Activated CD4-positive, alpha-beta T cell treated with anti-CD3 and anti-CD28 coated beads for 36 hours (primary cell): ENCODE results near the gene PCLO. TPM values are rescaled to one million over a fixed set of nuclear protein-coding genes. Genes with fewer than 3 reads are reported as not detected.

ENCODE experiments used
- ATAC-seq: fragments of 200-7000 bp; cut with Tn5 transposase; one replicate; pipeline ENCODE4 v1.10.0; 2021; ENCODE audit warnings: mild to moderate bottlenecking, moderate library complexity
- CTCF ChIA-PET: fragments of 350-600 bp; sonication (Branson Sonifier 250); formaldehyde crosslinking; loops from one replicate; lab custom pipeline; 2021; ENCODE audit warnings: antibody characterized with exemption; lab: Charles Lee
- POLR2A ChIA-PET: fragments of 350-600 bp; sonication (Branson Sonifier 250); formaldehyde crosslinking; loops from one replicate; lab custom pipeline; 2021; ENCODE audit warnings: antibody characterized with exemption, inconsistent platforms; lab: Charles Lee
- DNase-seq: peaks from one replicate; pipeline ENCODE4 v3.0.0-alpha.2; 2020
- H3K27ac Mint-ChIP-seq: one replicate; pipeline ENCODE4 v1.8.0; 2021; ENCODE audit warnings: mixed read lengths
- H3K27me3 Mint-ChIP-seq: one replicate; pipeline ENCODE4 v1.8.0; 2021; ENCODE audit warnings: mixed read lengths
- H3K36me3 Mint-ChIP-seq: one replicate; pipeline ENCODE4 v1.8.0; 2021; ENCODE audit warnings: low read depth, mixed read lengths
- H3K4me1 Mint-ChIP-seq: one replicate; pipeline ENCODE4 v1.8.0; 2021; ENCODE audit warnings: mixed read lengths
- H3K4me3 Mint-ChIP-seq: one replicate; pipeline ENCODE4 v1.8.0; 2021; ENCODE audit warnings: mild to moderate bottlenecking, moderate library complexity, mixed read lengths
- H3K9me3 Mint-ChIP-seq: one replicate; pipeline ENCODE4 v1.8.0; 2021; ENCODE audit warnings: low read depth, mixed read lengths
- intact Hi-C, 2 experiments: fragments of 100-400 bp; cut with DNase I in 1 of 2; cut with micrococcal nuclease in 1 of 2; formaldehyde crosslinking; loops; one replicate each; pipeline versions ENCODE4 v1.14.2 to v1.15.1; 2022 to 2024; cut with DNase I, micrococcal nuclease
- total RNA-seq, 2 experiments: library from RNA; stranded (reverse); gene quantifications; one replicate each; pipeline ENCODE4 v1.2.3, GENCODE V29; 2021

The PCLO gene
- total RNA-seq, 2 experiments from 2014 or later: under 0.01 TPM; not detected in 1

DNA sequence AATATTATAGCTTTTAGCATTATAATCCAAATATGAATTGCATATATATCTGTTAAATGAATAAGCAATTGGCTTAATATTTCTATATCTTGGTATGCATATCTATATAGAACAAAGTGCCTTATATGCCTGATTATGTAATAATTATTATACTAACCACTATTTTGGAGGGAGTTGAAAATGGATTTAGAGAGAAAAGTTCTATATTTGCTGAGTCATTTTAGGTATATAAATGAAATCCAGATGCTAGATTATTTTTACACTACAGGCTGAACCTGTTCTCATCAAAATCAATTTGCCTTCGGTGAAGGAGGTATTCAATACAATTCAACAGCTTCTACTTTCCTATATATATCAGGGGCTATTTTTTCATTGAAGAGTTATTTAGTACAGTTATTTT lies 276.4 kb downstream of the PCLO start:
- Mint-ChIP-seq H3K36me3 (no peaks in the 10 kb centered on the region), H3K9me3 (no peaks in the 10 kb centered on the region), H3K4me1 (no peaks in the 10 kb centered on the region), H3K27me3 (no peaks in the 10 kb centered on the region), H3K27ac (no peak overlapping the region), H3K4me3 (no peak overlapping the region)
- CTCF ChIA-PET: no interaction called here
- POLR2A ChIA-PET: no interaction called here
- intact Hi-C loops: no loop called here
- DNase-seq (no peak), ATAC-seq (no peak)

DNA sequence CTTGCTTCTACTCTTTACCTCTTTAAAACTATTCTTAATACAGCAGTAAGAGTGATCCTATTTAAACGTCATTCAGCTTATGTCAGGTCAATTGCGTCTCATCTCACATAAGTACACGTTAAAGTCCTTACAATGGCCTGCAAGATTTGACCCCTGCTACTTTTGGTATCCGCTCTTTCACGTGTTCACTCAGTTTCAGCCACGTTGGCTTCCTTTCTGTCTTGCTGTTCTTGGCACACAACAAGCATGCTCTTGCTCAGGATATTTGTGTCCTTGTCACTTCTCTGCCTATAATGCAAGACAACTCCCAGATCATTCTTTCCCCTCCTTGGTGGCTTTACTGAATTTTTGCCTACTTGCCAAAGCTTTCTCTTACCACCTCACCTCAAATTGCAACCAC lies 296.8 kb downstream of the PCLO start:
- DNase-seq (no peak), ATAC-seq (no peak)
- Mint-ChIP-seq H3K9me3 (peaks cover 9% of the 10 kb centered on the region), H3K4me3 (no peak overlapping the region), H3K27ac (no peak overlapping the region), H3K27me3 (no peaks in the 10 kb centered on the region), H3K4me1 (no peaks in the 10 kb centered on the region), H3K36me3 (no peaks in the 10 kb centered on the region)
- POLR2A ChIA-PET: no interaction called here
- intact Hi-C loops: no loop called here
- CTCF ChIA-PET: no interaction called here

DNA sequence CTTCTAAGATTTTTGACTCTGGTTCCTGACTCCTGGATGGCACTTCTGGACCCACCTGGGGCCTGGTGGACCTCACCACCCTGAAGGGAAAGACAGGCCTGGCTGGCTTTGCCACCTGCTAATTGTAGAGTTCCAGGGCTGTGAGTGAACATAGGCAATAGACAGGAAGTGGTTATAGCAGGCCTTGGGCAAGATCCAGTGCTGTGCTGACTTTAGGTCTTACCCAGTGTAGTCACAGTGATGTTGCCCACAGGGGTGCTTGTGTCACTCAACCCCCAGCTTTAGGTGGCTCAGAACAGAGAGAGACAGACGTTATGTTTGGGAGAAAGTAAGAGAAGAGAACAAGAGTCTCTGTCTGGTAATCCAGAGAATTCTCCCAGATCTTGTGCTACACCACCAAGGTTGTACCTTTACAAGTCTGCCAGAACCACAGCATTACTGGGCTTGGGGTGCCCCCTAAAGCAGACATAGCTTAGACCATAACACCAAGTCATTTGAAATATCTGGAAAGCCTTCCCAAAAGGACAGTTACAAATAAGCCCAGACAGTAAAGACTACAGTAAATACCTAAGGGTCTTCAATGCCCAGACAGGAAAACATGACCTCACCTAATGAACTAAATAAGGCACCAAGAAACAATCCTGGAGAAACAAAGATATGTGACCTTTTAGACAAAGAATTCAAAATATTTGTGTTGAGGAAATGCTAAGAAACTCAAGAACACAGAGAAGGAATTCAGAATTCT lies 303.4 kb downstream of the PCLO start:
- CTCF ChIA-PET: interaction anchor here (0.7 kb wide), 1 partner anchor 39 kb away, joined by 3 read pairs; no protein-coding TSS in a partner anchor
- no peak overlapping the region for H3K27ac Mint-ChIP-seq
- intact Hi-C loops: no loop called here
- DNase-seq (no peak), ATAC-seq (no peak)
- no peaks in the 10 kb centered on the region for H3K36me3 Mint-ChIP-seq
- H3K27me3 Mint-ChIP-seq: no peaks in the 10 kb centered on the region
- POLR2A ChIA-PET: no interaction called here
- H3K4me1 Mint-ChIP-seq: no peaks in the 10 kb centered on the region
- H3K4me3 Mint-ChIP-seq: no peak overlapping the region
- peaks cover 4% of the 10 kb centered on the region for H3K9me3 Mint-ChIP-seq

- H3K27ac Mint-ChIP-seq: no peak overlapping the region
- H3K9me3 Mint-ChIP-seq: no peaks in the 10 kb centered on the region
- intact Hi-C loops: no loop called here
- ChIA-PET CTCF (no interaction called here), POLR2A (no interaction called here)
- no peaks in the 10 kb centered on the region for H3K27me3 Mint-ChIP-seq
- DNase-seq: no peak
- H3K4me1 Mint-ChIP-seq: no peaks in the 10 kb centered on the region
- no peaks in the 10 kb centered on the region for H3K36me3 Mint-ChIP-seq
- H3K4me3 Mint-ChIP-seq: no peak overlapping the region
- no peak for ATAC-seq
Measured at GRCh38 chr7:82851121-82851520, 311.6 kb downstream of the PCLO start.

GRCh38 chr7:82841828-82842227 lies 320.9 kb downstream of the PCLO start:
- intact Hi-C loops: no loop called here
- Mint-ChIP-seq H3K4me1 (no peaks in the 10 kb centered on the region), H3K9me3 (peaks cover 2% of the 10 kb centered on the region), H3K27ac (no peak overlapping the region), H3K27me3 (no peaks in the 10 kb centered on the region), H3K36me3 (no peaks in the 10 kb centered on the region), H3K4me3 (no peak overlapping the region)
- ATAC-seq (no peak), DNase-seq (no peak)
- POLR2A ChIA-PET: no interaction called here
- CTCF ChIA-PET: no interaction called here

DNA sequence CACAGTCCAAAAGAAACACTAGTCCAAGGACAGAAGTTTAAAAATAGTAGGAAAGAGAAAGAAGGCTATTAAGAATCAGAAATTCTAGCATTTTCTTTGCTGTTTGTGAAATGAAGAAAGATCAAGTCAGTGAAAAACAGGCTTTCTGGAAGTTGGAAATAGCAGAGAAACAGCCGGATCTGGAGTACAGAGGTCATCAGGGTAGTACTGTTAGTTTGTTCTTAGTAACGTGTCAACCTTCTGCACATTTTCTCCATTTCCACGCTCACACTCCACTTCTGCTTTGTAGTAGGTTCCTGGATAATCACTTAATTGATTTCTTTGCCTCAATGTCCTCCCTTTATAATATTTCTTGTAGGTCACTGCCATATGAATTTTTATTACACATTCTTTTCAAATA lies 322.6 kb downstream of the PCLO start:
- no peak for DNase-seq
- H3K36me3 Mint-ChIP-seq: no peaks in the 10 kb centered on the region
- H3K9me3 Mint-ChIP-seq: peaks cover 2% of the 10 kb centered on the region

DNA sequence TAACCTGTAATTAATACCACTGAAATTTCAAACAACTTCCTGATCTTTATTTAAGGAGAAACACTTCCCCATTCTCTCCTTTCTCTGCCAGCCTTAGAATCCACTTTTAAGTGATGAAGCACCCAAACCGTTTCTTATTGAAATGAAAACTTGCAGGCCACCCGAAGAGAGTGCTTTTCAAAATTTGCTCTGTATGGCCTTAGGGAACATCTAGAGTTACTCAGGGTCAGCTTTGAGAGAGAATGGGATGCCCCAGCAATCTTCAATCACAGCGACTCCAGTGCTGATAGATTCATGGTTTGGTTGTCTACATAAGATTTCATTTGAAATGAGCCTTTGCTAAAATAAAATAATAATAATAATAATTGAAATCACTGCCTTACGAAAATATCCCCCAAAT lies 323.1 kb downstream of the PCLO start:
- CTCF ChIA-PET: no interaction called here

More for the DNA sequence above, 322.6 kb downstream of the PCLO start:
- POLR2A ChIA-PET: no interaction called here
- Mint-ChIP-seq H3K4me1 (no peaks in the 10 kb centered on the region), H3K27ac (no peak overlapping the region), H3K4me3 (no peak overlapping the region), H3K27me3 (no peaks in the 10 kb centered on the region)
- CTCF ChIA-PET: no interaction called here
- intact Hi-C loops: no loop called here
- ATAC-seq: no peak

DNA sequence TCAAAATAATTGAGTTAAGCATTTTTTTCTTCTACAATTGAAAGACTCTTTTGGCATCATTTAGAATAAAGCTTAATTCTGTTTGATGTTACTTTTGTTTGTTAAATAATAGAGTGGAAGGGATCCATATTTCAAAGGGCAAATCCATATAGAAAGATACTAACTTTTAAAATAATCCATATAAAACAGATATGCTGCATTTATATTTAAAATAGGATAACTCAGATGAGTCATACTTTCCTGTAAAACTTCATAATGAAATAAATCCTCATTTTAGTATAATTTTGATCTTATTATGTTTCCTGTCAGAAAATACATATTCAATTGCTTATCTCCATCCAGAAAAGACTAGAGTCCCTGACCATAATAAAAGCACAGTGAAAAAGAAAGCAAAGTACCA lies 323.6 kb downstream of the PCLO start:
- ChIA-PET CTCF (no interaction called here), POLR2A (interaction anchor here (0.7 kb wide), 1 partner anchor 582 kb away, joined by 3 read pairs; no protein-coding TSS in a partner anchor)
- Mint-ChIP-seq H3K4me1 (no peaks in the 10 kb centered on the region), H3K36me3 (no peaks in the 10 kb centered on the region), H3K4me3 (no peak overlapping the region), H3K9me3 (peaks cover 2% of the 10 kb centered on the region), H3K27me3 (no peaks in the 10 kb centered on the region), H3K27ac (no peak overlapping the region)
- DNase-seq: no peak
- ATAC-seq: no peak
- intact Hi-C loops: no loop called here

More for the DNA sequence above, 323.1 kb downstream of the PCLO start:
- peaks cover 2% of the 10 kb centered on the region for H3K9me3 Mint-ChIP-seq
- H3K27ac Mint-ChIP-seq: no peak overlapping the region
- intact Hi-C loops: no loop called here
- no peaks in the 10 kb centered on the region for H3K27me3 Mint-ChIP-seq
- POLR2A ChIA-PET: no interaction called here
- ATAC-seq: no peak
- no peaks in the 10 kb centered on the region for H3K36me3 Mint-ChIP-seq
- no peaks in the 10 kb centered on the region for H3K4me1 Mint-ChIP-seq
- DNase-seq: no peak
- no peak overlapping the region for H3K4me3 Mint-ChIP-seq

DNA sequence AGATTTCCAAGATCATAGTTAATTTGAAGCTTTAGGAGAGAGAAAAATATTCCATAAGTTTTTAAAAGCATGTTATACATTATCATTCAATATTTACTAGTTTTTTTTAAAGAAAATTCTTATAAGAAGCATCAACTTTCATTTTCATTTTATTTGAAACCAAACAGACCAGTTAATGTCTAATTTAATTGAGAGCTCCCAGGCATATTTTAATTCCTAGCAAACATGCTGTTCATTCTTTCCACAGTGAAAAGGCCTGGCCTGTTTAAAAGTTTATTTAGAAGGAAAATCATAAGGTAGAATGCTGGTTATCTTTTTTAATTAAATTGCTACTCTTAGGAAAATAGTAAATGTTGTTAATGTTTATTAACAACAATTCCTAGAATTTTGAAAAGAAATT lies 324.4 kb downstream of the PCLO start:
- CTCF ChIA-PET: no interaction called here
- POLR2A ChIA-PET: interaction anchor here (0.7 kb wide), 1 partner anchor 583 kb away, joined by 3 read pairs; no protein-coding TSS in a partner anchor

DNA sequence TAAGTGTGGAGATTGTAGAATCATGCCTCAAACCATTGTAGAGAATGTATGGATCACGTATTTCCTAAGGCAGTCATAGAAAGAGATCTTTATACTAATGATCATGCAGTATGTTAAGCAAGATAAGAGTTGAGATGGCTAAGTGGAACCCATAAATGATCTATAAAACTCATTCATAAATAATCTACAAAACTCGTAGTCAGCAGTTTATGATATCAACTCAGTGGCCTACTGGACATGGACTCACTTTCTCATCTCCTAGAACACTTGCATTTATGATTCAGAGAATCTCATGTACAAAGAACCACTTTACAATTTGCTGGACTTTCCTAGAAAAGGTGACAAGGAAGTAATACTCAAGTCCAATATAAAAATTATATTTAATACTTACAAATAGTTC lies 339.6 kb downstream of the PCLO start:
- no peaks in the 10 kb centered on the region for H3K36me3 Mint-ChIP-seq
- ChIA-PET CTCF (interaction anchor here (1.2 kb wide), 1 partner anchor 12 kb away, joined by 3 read pairs; no protein-coding TSS in a partner anchor), POLR2A (no interaction called here)
- ATAC-seq (no peak), DNase-seq (no peak)
- H3K27ac Mint-ChIP-seq: no peak overlapping the region
- peaks cover 3% of the 10 kb centered on the region for H3K9me3 Mint-ChIP-seq
- H3K4me3 Mint-ChIP-seq: no peak overlapping the region
- H3K27me3 Mint-ChIP-seq: no peaks in the 10 kb centered on the region
- intact Hi-C loops: no loop called here
- no peaks in the 10 kb centered on the region for H3K4me1 Mint-ChIP-seq

More for the DNA sequence above, 324.4 kb downstream of the PCLO start:
- Mint-ChIP-seq H3K4me1 (no peaks in the 10 kb centered on the region), H3K27ac (no peak overlapping the region), H3K9me3 (peaks cover 2% of the 10 kb centered on the region), H3K4me3 (no peak overlapping the region), H3K36me3 (no peaks in the 10 kb centered on the region), H3K27me3 (no peaks in the 10 kb centered on the region)
- intact Hi-C loops: no loop called here
- ATAC-seq (no peak), DNase-seq (no peak)

DNA sequence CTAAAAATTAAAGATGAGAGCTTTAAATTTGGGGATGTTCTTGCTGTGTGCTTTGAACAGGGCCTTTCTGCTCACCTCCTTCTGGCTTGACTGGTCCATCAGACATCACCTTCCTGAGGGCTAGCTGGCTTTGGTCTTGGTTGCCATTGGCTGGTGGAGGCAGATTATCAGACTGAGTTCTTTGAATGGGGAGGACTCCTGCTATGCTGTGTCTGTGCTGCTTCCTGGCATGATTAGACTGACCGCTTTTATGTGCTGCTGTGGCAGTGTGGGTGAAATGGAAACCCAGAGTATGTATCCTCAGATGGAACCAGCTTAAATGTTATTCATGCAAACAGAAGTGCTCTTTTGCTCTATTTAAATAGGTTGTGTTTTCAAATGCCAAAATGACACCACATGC lies 341.6 kb downstream of the PCLO start:
- no peak for DNase-seq
- POLR2A ChIA-PET: no interaction called here
- H3K36me3 Mint-ChIP-seq: no peaks in the 10 kb centered on the region
- H3K4me3 Mint-ChIP-seq: no peak overlapping the region
- H3K27me3 Mint-ChIP-seq: no peaks in the 10 kb centered on the region
- no peak overlapping the region for H3K27ac Mint-ChIP-seq
- CTCF ChIA-PET: no interaction called here
- no peak for ATAC-seq
- H3K9me3 Mint-ChIP-seq: peaks cover 3% of the 10 kb centered on the region
- intact Hi-C loops: no loop called here
- H3K4me1 Mint-ChIP-seq: no peaks in the 10 kb centered on the region

DNA sequence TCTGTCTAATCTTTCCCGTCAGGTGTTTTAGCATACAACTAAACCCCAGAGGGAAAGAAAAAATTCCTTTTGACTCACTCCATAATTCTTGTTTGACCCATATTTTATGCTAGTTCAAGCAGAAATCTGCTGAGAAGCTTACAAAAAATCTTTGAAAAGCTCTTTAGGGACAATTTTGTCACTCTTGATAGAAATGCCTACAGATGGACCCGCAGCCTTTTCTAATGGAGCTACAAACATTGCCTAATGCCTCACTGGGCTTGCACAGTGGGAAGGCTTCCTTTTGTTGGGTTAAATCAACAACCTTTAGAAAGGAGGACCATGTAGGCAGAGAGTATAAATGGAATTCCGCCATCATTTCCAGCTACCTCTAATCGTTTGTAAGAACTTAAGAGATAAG lies 344.5 kb downstream of the PCLO start:
- ChIA-PET POLR2A (no interaction called here), CTCF (no interaction called here)
- no peaks in the 10 kb centered on the region for H3K27me3 Mint-ChIP-seq
- intact Hi-C loops: loop anchor here in 1 of 2 experiments (10.0 kb wide), 1 partner anchor 357 kb away; no protein-coding TSS in a partner anchor
- H3K9me3 Mint-ChIP-seq: peaks cover 3% of the 10 kb centered on the region
- no peak overlapping the region for H3K4me3 Mint-ChIP-seq
- DNase-seq: no peak
- no peaks in the 10 kb centered on the region for H3K36me3 Mint-ChIP-seq
- H3K27ac Mint-ChIP-seq: no peak overlapping the region
- H3K4me1 Mint-ChIP-seq: no peaks in the 10 kb centered on the region
- no peak for ATAC-seq
